GM21423 (cell line): ENCODE results near the gene PRUNE2.

Experiments
- ATAC-seq: cut with Tn5 transposase; IDR thresholded peaks from one replicate; pipeline ENCODE4 v1.9.1; 2021; ENCODE audit warnings: mild to moderate bottlenecking, moderate library complexity; ENCODE audit not compliant: unreplicated experiment

Gene PRUNE2

DNA sequence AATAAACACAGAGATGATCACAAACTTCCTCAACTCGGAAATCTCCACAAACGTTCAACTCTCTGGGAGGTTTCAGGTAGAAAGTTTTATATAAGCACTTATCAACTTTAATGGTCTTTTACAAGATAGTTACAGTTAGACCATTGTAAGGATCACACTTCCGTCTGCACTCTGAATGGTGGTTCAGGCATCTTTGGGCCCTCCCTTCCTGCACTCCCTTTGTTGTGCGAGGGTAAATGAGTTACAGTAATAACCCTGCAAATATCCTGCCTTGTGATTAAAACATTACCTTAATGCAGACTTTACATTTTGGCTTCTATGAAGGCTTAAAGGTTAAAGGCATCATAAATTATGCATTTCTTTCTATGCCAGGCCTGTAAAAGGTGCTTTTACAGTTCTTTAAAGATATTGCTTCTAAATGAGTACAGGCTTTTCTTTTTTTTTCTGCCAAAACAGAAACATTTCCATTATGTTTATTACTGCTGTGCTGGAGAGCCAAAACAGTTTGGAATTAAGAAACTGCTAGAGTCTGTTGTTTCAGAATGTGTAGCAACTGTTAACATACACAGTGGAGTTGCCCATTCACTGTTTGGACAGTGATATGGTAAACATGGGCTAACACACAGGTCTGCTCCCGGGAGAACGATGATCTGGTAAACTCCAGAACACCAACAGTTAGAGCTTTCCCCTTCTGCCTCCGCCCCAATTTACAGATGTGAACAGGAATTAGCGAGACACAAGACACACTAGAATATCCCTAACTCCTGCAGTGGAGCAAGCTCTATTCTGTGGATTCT, 1.1 kb downstream of the PRUNE2 start:
- no peak for ATAC-seq

DNA sequence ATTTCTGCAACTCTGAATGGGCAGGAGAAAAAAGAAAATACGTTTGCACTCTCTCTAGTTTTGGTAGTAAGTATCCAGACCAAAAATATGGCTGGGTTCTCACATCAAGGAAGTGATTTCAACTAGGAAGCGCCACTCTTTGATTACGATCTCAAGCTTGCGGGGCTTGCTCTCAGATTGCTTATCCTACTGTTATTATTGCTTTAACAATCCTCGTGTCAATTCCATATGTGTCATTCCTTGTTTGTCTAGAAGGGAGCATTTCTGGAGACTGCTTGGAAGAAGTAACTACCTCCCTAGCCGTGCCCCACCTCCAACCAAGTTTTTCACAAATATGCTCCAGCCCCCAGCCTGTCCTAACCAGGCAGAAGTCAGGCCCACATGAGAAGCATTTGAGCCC, 3.5 kb downstream of the PRUNE2 start:
- ATAC-seq = no peak

DNA sequence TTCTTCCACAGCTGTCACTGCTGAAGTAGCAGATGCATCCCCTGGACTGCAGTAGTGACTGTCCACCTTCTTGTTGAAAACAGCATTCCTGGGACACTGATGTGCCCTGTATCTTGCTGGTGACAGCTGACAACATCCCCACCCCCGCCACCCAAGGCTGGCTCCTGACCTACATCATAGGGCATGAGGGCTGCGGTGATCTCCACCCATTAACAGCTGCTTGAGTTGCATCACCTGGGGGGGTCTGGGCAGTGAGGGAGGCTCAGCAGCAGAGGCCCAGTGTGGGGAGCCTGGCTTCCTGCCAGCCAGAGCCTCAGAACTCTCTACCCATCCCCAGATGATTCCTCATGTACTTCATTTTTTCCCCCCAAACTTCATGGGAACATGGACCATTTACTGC, 4.1 kb downstream of the PRUNE2 start:
- ATAC-seq = no peak

DNA sequence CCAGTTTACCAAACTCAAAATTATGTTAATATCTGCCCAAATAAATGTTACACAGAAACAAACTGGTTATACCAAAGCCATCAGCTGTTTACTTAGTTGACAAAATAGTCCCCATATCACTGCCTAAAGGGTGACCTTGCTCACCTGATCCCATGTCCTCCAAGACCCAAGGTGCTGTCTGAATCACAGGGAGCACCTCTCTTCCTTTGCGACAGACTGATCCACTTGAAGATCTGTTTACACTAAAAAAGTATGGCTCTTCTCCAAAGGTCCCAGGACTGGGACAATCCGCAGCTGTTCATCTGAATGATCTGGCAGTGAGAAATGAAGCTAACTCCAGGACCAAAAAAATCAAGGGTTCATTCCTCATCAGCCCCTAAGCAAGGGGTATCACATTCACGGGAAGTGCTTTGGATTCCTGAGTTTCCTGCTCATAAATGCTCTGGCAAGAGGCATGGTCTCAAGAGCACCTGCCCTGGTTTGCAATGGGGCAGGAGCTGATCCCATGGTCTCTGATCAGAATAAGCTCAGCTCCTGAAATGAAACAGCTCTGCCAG, 5.0 kb downstream of the PRUNE2 start:
- no peak for ATAC-seq

- no peak for ATAC-seq
Observed at GRCh38 chr9:76898786-76899185, 7.1 kb downstream of the PRUNE2 start.

DNA sequence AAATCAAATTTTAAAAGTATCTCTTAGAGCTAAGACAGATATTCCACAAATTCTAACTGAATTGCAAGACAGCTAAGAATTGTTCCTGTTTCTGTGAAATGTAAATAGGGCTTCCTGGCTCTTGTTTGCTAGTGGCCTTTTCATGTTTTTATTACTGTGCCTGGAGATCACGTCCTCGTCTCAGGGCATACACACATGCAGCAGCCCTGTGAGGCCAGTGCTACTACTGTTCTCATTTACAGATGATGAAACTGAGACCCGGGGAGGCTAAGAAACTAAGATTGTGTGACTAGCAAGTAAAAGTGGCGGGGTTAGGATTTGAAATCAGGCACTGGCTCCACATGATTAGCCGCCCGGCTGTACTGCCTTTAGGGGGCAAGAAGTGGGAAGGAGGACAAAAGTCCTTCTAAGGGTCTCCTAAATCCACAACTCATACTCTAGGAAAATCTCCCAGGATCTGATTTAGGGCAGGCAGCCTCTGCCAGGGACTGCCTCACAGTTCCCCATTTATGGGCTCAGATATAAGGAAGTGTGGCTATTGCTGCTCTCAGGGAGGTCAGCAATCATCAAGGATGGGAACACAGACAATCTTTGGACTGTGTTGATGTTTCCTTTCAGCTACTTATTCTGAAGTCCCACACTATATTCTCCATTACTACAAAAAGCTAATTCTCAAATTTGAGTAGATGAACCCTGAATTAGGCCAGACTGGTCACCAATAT, 7.9 kb downstream of the PRUNE2 start:
- no peak for ATAC-seq

DNA sequence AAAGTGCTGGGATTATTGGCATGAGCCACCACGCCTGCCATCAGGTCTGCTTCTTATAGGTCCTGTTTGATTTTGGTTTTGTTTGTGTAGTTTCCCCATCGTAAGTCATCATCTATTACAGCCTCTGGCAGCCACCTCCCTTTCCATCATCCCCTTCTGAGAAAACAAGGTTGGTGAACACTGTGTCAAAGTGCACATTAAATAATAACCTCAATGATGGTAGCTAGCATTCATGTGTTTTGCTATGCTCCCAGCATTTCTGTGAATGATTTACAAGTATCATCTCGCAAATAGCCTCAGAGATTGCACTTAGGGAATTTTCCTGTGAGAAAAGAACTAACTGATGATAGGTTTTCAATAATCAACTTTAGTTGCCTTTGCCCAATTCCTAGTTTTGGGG, 9.9 kb downstream of the PRUNE2 start:
- no peak for ATAC-seq

DNA sequence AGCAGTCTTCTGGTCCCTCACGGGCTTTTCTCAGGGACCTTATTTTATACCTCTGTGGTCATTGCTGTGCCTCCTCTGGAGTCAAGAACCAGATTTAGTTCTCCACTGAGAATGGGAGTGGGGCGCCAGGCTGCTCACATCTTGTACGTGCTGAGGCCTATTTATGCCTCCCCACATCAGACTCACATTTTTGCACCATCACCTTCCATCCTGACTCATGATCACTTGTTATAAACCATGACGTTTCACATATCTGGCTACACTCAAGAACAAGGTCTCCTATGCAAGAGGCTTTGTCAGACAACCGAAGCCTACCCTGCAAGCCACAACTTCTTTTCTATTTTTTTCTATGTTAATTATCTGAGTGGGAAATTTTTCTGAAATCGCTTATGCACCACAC, 10.7 kb downstream of the PRUNE2 start:
- ATAC-seq = no peak

- no peak for ATAC-seq
Observed at GRCh38 chr9:76894198-76894597, 11.7 kb downstream of the PRUNE2 start.

GRCh38 chr9:76893395-76893932, 12.4 kb downstream of the PRUNE2 start:
- ATAC-seq = no peak

GRCh38 chr9:76891874-76892273, 14.0 kb downstream of the PRUNE2 start:
- no peak for ATAC-seq

- no peak for ATAC-seq
Observed at GRCh38 chr9:76891279-76891678, 14.6 kb downstream of the PRUNE2 start.

GRCh38 chr9:76887951-76888350, 18.0 kb downstream of the PRUNE2 start:
- no peak for ATAC-seq

DNA sequence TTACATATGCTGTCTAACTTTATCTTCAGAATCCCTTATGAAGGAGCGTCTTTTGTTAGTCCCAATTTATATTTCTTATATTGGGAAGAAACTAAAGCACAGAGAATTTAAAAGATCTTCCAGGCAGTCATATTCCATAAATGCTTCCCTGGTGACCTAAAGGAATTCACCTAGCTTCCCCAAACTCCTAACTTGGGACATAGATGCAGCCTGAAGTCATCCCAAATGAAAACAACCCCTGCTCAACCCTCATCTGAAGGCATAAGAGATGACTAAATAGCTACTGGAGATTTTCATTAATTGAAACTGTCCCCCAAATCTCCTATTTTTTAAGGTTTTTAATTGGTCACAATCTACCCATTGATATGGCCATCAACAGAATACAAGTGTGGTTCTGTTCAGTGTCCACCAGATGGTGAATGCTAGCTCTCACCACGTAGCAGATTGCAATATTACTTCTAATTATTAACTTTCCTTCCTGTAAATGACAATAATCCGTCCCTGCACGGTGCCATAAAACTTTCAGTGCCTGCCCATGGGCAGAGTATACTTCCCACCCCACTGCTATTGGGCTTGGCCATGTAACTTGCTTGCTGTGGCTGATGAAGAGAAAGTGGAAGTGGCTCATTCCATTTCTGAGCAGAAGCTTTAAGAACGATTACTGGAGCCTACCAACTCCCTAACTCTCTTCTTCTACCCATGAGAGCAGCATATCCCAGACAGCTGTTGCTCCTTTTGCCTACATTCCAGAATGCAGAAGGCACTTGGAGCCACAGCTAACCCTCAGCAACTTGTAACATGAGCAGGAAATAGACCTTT, 18.7 kb downstream of the PRUNE2 start:
- ATAC-seq = no peak

- ATAC-seq = no peak
Observed at GRCh38 chr9:76886318-76886717, 19.6 kb downstream of the PRUNE2 start.

GRCh38 chr9:76884823-76885222, 21.1 kb downstream of the PRUNE2 start:
- no peak for ATAC-seq

DNA sequence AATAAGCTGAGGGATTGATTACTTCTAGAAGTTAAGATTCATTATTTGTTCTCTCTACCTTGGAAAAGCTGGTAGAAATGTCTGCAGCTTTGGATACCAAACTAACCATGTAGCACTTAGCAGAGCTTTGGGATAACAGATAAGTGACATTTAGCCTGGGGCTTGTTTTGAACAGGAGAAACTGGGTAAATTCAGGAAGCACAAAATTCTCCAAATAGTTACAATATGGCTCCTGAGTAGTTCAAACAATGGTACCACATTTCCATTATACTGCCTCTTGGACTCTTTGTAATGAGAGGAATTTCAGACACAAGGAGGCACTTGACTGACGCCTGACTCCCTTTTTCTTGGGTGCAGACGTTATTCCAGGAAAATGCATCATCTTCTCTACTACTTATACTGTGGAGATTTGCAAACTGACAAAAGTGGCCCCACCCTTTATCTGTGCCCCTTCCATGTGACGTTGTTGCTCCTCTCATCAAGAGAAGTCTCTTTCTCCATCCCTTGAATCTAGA, 22.5 kb downstream of the PRUNE2 start:
- no peak for ATAC-seq

DNA sequence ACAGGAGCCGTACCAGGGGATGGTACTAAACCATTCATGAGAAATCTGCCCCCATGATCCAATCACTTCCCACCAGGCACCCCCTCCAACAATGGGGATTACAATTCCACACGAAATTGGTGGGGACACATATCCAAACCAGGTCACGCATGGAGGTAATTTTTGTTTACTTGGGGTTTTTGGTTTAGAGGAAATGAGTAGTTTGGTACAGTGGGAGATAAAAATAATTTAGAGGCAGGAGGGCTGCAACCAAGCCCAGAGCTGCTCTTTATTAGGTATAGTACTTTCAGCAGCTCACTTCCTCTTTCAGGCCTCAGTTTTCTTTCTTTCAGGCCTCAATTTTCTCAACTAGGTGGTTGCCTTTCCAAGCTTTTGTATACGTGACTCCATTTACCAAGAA, 23.2 kb downstream of the PRUNE2 start:
- peak; percentile 62 for ATAC-seq

DNA sequence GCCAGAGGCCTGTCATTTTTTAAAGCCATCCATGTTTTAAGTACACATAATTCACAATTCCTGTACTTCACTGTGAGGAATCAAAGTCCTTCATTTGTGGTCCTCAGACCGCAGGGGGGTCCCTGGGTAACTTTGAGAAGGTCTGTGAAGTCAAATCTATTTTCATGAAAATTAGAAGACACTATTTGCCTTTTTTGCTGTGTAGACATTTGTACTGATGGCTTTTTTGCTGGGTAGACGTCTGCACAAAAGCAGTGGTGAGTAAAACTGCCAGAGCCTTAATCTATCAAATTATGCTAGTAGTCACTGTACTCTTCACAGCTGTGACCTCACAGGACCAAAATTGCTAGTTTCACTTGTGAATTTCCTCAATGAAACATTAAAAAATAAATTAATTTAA, 25.7 kb downstream of the PRUNE2 start:
- no peak for ATAC-seq

GRCh38 chr9:76878933-76879332, 27.0 kb downstream of the PRUNE2 start:
- ATAC-seq = no peak

DNA sequence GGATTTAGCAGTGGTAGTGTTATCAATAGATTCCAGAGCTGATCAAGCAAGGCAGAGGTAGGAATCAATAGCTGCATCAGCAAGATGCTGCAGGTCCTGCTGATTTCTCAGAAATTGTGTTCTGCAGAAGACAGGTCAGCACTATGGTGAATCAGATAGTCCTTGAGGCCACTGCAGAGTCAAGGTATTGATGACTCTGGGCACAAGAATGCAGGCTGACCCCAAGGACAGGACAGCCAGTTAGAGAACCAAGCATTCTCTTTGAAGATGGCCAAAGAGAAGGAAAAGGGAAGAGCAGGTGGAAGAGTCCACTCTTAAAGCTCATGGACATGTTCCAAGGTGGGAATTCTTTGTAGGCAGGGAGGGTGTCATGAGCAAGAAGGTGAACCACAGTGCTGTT, 28.0 kb downstream of the PRUNE2 start:
- ATAC-seq = no peak
